Measurements from ENCODE around the gene GADD45GIP1. TPM values are rescaled to one million over a fixed set of nuclear protein-coding genes. Genes with fewer than 3 reads are reported as not detected.

The GADD45GIP1 gene
- total RNA-seq, 1 experiment from 2014 or later: 35.9 TPM

- no peaks in the 10 kb centered on the region for H4K20me1 ChIP-seq (ENCODE audit: insufficient read depth)
- H2AFZ ChIP-seq (ENCODE audit: low read depth, low read length, poor library complexity, severe bottlenecking): no peak overlapping the region
- BruUV-seq (replicated peaks): TSS peak; percentile 57
- peaks cover 3 to 21% of the 10 kb centered on the region in 2 experiments; a peak in 3 of 4 replicates for H3K4me1 ChIP-seq (ENCODE audit: control insufficient read depth in 1 of 2, insufficient read depth in 2 of 2, low read length in 2 of 2)
- peaks cover 62% of the 10 kb centered on the region for H3K79me2 ChIP-seq (ENCODE audit: insufficient read depth, low read length)
- intact Hi-C loops (cut with micrococcal nuclease): no loop called here
- peak overlapping the region; percentile 91 for H3K4me2 ChIP-seq (ENCODE audit: low read length)
- POLR2A ChIA-PET: interaction anchor here (1.0 to 1.2 kb wide), 2 partner anchors 9 kb away, joined by 4 to 8 read pairs; no protein-coding TSS in a partner anchor
- peak overlapping the region; percentile 76 for H3K27ac ChIP-seq (ENCODE audit: low read depth, low read length)
- no peaks in the 10 kb centered on the region for H3K27me3 ChIP-seq (ENCODE audit: insufficient read depth, low read length)
- CTCF ChIA-PET: interaction anchor here (0.6 to 2.0 kb wide), 2 partner anchors 18 to 1451 kb away, joined by 3 to 6 read pairs; no protein-coding TSS in a partner anchor
- TF ChIP-seq EZH2phosphoT487 (IDR thresholded peaks at IDR 0.05; ENCODE audit: borderline replicate concordance): no peak
- no peak for TF ChIP-seq ZNF274 (IDR thresholded peaks at IDR 0.05; ENCODE audit: low read depth, low read length)
- TF ChIP-seq ELF1 (IDR thresholded peaks at IDR 0.05; ENCODE audit: borderline replicate concordance, low read depth): no peak
- TF ChIP-seq, protein P1, sequence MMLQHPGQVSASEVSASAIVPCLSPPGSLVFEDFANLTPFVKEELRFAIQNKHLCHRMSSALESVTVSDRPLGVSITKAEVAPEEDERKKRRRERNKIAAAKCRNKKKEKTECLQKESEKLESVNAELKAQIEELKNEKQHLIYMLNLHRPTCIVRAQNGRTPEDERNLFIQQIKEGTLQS (IDR thresholded peaks at IDR 0.05): no peak
- TF ChIP-seq RAD21 (IDR thresholded peaks at IDR 0.05; ENCODE audit: low read depth): no peak
- TF ChIP-seq CEBPB (IDR thresholded peaks at IDR 0.05; ENCODE audit: low read depth): no peak
- no peak for TF ChIP-seq POLR2A (IDR thresholded peaks at IDR 0.05; ENCODE audit: borderline replicate concordance, extremely low read depth, insufficient read depth, insufficient read length)
- no peak for TF ChIP-seq EZH2 (IDR thresholded peaks at IDR 0.05)
- TF ChIP-seq SP1 (IDR thresholded peaks at IDR 0.05; ENCODE audit: low read depth): no peak
- no peak for TF ChIP-seq SRF (IDR thresholded peaks at IDR 0.05; ENCODE audit: low read depth)
- TF ChIP-seq REST (IDR thresholded peaks at IDR 0.05; ENCODE audit: low read depth): no peak
- no peak for TF ChIP-seq ZFX (IDR thresholded peaks at IDR 0.05)
- no peak for TF ChIP-seq MAX (IDR thresholded peaks at IDR 0.05)
- TF ChIP-seq EGR1 (IDR thresholded peaks at IDR 0.05; ENCODE audit: low read depth): no peak
- no peak for TF ChIP-seq TCF7L2 (IDR thresholded peaks at IDR 0.05; ENCODE audit: borderline replicate concordance, extremely low read depth, insufficient read depth, insufficient read length)
- no peak for TF ChIP-seq POLR2AphosphoS5 (IDR thresholded peaks at IDR 0.05; ENCODE audit: low read depth, low read length)
- no peak for TF ChIP-seq ZBTB33 (IDR thresholded peaks at IDR 0.05; ENCODE audit: extremely low read depth, insufficient replicate concordance, low read length)
- no peak for TF ChIP-seq CTCF (IDR thresholded peaks at IDR 0.05 in 2 of 3, conservative IDR thresholded peaks at IDR 0.05 in 1 of 3; ENCODE audit: borderline replicate concordance in 1 of 3, insufficient read depth in 1 of 3, low read depth in 2 of 3, low read length in 2 of 3)
- no peak for TF ChIP-seq SIN3A (IDR thresholded peaks at IDR 0.05; ENCODE audit: low read depth)
- no peaks in the 10 kb centered on the region for H3K9me3 ChIP-seq (ENCODE audit: control insufficient read depth in 1 of 2, insufficient read depth in 1 of 2, low read depth in 1 of 2, low read length in 2 of 2)
- H3K9me2 ChIP-seq (ENCODE audit: insufficient read depth): no peaks in the 10 kb centered on the region
- peak overlapping the region; percentile 80 to 98 for H3K4me3 ChIP-seq (replicated peaks in 1 of 2; ENCODE audit: low read depth in 1 of 2, low read length in 2 of 2)
- H3K36me3 ChIP-seq (ENCODE audit: control insufficient read depth in 1 of 2, insufficient read depth in 2 of 2, low read length in 2 of 2): peaks cover 38 to 44% of the 10 kb centered on the region in 2 experiments
- ATAC-seq (no peak), DNase-seq (ENCODE audit: low read depth, low spot score) (no peak)
- H3K9ac ChIP-seq (ENCODE audit: low read length): peak overlapping the region; percentile 93
- RAD21 ChIA-PET (ENCODE audit: low non-redundant PET in 1 of 2, low total read pairs in 2 of 2, uncharacterized antibody in 2 of 2, unreplicated experiment in 2 of 2): no interaction called here
These were observed 10.1 kb downstream of the GADD45GIP1 start for GRCh38 chr19:12946731-12947496.
